GM19468 (cell line): ENCODE results near the gene HMGA1.
A peak's percentile ranks its signal among the peaks of the same experiment; 100 is the strongest.

ENCODE experiments used
- ATAC-seq: cut with Tn5 transposase; IDR thresholded peaks from one replicate; pipeline ENCODE4 v1.9.1; 2021; ENCODE audit warnings: mild to moderate bottlenecking, moderate library complexity, moderate number of reproducible peaks; ENCODE audit not compliant: unreplicated experiment; ENCODE audit errors: extremely low read depth

Gene HMGA1

DNA sequence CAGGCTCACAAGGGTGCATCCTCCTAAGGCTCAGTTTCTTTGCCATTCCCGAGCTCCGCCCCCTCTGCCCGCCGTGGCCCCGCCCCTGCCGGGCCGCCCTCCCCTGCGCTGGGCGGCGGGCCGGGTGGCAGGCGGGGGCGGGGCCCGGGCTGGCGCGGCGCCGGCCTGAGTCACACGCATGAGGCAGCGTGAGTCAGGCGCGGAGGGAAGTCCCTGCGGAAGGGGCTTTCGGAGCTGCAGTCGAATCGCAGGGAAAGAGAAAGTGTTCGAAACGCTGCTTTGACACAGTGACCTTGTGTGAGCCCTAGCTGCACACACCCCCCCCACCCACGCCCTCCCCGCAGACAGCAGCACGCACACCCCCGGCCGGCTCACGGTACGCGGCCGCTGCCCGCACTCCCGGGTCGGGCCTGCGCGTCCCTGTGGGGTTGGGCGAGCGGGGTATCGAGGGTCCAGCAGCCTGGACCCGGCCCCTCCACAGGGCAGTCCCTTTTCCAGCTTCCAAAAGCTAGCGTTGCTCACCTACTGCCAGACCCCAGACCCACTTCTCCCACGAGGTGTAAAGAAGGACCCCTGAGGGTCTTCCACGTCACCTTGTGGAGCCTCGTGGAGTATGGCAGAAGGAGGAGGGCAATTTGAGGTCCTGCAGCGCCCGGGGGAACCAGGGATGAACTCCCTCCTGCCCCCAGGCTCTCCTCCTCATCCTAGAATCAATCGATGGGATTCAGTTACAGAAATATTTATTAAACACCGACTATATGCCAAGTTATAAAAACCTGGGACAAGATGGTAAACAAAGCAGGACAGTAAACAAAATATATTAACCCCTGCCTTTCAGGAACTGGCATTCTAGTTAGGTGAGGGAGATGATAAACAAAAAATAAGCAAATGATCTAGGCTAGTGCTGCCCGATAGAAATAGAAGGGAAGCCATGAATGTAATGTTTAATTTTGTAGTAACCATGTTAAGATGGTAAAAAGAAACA, 12.4 kb upstream of the HMGA1 start:
- ATAC-seq: peak; percentile 88

DNA sequence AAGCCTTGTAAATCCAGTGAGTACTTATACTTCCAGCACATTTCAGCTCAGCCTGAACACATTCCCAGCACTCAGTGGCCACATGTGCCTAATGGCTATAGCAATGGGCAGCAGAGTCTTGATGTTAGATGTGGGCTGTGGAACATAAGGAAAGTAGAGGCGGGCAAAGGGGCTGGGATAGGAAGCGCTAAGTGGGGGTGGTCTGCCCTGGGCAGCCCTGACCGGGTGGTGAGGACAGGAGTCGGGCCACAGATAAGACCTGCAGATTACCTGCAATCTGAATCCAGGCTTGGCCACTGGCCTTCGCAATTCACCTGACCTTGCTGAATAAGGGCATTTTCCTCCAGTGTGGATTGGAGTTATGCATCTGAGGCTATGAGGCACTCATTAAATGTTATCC, 11.1 kb upstream of the HMGA1 start:
- ATAC-seq: no peak

DNA sequence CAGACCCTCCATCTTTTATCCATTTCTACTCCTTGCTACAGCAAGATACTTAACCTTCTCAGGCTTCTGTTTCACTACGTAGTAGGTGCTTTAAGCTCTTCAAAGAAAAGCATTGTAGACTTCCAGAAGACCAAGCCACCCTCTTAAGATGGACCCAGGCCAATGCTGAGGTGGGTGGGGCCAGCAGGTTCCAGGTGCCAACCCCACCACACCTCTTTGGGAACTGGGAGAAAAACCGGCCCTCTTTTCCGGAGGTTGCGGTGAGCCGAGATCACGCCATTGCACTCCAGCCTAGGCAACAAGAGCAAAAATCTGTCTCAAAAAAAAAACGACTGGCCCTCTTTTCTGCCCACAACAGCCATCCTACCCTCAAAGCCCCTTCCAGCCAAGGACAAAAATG, 10.6 kb upstream of the HMGA1 start:
- no peak for ATAC-seq

DNA sequence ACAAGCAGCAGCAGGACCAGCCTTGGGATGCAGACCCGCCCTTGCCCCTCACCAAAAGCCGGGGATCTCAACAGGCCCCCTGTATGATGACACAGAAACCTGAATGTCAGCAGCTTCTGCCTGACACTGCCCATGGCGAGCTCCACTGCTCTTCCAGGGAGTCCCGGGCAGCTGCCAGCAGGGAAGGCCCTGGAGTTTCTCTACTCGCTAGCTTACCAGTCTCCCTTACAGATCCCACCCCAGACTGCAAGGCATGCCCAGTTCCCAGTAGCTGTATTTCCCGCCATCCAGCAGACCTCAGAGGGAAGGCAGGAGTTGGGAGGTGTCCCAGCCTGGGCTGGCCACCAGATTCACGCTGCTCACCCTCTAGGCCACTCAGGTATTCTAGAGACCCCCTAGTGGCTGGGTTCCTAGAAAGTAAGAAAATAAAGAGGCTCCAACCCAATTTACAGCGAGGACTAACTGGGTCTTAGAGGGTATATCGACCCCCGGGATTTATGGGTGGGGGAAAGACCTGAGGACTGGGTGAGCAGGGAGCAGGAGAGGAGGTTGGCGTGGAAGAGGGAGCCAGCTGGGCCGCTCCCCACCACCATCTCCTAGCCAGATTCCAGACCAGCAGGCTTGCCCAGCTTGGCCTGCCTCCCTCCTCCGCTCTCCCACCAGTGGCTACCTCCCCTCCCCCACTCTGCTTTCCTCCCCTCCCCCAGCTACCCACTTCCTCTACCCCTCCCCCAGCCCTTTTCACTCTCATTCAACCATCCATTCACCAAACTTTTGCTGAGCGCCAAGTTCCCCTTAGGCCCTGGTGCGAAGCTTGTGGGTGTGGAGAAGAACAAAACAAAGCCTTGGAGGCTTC, 9.7 kb upstream of the HMGA1 start:
- ATAC-seq: no peak

DNA sequence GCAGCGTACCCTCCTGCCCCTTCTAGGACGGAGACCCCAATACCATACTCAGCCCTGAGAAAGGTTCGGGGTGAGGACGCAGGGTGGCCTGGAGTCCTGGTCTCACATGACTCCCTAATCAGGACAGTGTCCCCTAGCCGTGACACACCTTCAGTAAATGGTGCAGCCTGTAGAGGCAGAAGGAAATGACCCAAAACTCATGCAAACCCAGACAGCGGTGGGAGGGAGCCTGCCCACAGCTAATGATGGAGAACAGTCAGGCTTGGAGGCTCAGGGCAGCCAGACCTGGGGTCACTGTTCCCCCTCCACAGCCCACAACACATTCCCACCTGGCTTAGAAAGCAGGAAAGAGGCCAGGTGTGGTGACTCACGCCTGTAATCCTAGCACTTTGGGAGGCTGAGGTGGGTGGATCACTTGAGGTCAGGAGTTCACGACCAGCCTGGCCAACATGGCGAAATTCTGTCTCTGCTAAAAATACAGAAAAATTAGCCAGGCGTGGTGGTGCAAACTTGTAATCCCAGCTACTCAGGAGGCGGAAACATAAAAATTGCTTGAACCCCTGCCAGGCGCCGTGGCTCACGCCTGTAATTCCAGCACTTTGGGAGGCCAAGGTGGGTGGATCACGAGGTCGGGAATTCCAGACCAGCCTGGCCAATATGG, 8.8 kb upstream of the HMGA1 start:
- no peak for ATAC-seq

DNA sequence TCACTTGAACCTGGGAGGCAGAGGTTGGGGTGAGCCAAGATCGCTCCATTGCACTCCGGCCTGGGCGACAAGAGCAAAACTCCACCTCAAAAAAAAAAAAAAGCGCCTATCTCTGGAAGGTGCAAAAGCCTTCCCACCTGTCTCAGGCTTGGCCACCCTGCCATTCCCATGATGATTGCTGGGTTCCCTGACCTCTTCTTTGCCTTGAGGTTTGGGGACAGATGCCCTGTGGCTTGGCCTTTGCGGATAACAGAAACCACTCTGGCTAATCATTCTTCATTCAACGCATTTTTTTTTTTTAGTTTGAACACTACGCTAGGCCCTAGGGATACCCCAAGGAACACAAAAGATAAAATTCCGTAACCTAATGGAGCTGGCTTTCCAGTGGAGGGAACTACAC, 6.8 kb upstream of the HMGA1 start:
- no peak for ATAC-seq

DNA sequence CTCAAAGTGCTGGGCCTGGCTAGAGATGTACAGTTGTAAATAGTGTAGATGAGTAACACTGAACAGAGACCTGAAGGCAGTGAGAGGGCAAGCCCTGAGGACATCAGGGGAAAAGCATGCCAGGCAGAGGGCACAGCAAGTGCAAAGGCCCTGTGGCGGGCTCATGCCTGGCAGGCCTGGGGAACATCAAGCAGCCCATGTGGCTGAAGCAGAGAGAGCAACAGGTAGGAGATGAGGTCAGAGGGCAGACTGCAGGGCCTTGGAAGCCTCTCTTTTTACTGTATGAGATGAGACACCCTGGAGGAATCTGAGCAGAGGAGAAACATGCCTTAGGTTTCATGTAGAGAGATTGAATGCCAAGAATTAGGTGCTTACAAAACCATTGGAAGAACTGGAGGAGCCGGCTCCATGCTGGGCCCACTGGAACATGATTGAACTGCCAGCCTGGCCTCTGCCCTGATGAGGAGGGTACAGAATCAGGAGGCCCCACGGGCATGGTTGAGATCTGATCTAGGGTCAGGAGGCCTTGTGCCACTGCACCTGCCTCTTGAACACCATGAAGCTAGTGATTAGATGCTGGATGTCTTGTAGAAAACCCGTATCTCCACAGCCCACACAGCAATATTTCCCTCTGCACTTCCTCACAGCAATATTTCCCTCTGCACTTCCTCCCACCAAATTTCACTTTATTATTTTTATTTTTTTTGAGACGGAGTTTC, 5.9 kb upstream of the HMGA1 start:
- no peak for ATAC-seq

DNA sequence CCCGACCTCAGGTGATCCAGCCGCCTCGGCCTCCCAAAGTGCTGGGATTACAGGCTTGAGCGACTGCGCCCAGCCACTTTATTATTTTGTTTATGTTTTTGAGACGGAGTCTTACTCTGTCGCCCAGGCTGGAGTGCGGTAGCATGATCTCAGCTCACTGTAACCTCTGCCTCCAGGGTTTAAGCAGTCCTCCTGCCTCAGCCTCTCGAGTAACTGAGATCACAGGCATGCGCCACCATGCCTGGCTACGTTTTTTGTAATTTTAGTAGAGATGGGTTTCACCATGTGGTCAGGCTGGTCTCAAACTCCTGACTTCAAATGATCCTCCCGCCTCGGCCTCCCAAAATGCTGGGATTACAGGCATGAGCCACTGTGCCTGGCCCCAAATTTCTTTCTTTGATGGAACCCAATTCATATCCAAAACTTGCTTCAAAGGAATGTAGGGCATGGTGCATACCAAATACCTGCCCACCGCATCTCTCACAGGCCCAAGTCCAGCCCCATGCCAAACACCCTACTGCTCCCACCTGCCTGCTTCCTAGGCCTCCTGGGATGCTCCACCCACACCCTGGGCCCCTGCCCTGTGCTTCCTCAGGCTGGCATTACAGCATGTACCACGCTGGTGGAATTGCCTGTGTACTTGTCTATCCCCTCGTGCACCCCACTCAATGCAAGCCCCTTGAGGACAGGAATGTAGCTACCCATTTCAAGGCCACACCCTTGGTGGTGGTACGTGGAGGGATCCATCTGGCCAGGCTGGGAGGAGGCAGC, 4.9 kb upstream of the HMGA1 start:
- no peak for ATAC-seq

DNA sequence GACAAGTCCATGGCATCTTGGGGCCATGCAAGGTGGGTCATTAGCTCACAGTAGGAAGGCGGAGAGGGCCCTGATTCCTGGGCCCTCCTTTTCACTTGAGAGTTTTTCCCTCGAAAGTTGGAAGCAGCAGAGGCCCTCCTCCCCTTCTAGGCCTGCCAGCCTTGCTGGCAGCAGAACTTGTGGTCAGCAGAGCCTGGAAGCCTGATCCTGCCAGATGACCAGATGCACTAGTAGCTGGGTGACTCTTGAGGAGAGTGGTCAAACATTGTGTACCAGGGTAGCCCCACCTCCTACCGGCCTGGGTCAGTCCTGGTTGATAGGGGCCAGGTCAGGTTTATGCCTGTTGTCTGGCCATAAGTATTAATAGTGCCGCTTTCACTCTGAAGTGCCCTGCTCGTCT, 3.8 kb upstream of the HMGA1 start:
- no peak for ATAC-seq

DNA sequence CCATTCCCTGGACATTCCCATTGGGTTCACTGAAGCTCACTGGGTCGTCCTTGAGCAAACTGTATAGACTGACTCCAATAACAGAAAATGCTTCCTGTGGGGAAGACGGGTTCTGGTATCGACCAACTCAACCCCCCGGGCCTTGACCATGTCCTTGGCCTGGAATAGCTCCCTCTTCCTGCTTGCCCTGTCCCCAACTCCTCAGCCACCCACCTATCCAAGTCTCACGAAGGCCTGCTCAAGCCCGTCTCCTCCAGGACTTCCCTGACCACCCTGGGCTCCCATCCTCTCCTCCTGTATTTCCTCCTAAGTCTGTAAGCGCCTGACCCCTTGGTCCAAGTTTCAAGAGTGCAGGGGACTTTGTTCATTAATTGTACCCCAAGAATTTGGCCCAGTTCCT, 2.8 kb upstream of the HMGA1 start:
- ATAC-seq: no peak

DNA sequence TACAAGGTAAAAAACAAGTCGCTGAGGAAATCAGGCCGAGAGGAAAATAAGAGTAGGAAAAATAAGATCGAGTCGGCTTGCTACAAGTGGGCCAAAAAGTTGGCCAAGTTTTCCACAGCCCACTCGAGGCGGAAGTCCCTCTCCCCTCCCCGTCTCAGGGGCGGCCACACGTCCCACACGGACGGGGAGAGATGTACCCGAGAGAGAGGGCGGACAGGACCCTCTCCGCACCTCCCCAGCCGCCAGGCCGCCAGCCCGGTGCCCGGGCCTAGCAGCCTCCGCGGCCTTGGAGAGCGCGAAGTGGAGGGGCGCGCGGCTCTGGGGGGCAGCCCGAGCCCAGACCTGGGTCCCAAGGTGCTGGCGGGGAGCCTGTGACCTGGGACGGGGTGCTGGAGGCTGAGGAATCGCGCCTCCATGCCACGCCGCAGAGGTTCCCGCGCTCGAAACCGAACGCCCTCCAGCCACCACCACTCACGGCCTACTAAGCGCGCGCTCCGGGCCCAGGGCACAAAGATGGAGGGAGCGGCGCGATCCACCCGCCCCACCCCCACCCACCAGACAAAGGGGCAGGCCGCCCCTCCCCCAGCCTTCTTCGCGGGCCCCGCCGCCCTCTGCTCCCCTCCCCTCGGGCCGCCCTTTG, 1.9 kb upstream of the HMGA1 start:
- no peak for ATAC-seq

DNA sequence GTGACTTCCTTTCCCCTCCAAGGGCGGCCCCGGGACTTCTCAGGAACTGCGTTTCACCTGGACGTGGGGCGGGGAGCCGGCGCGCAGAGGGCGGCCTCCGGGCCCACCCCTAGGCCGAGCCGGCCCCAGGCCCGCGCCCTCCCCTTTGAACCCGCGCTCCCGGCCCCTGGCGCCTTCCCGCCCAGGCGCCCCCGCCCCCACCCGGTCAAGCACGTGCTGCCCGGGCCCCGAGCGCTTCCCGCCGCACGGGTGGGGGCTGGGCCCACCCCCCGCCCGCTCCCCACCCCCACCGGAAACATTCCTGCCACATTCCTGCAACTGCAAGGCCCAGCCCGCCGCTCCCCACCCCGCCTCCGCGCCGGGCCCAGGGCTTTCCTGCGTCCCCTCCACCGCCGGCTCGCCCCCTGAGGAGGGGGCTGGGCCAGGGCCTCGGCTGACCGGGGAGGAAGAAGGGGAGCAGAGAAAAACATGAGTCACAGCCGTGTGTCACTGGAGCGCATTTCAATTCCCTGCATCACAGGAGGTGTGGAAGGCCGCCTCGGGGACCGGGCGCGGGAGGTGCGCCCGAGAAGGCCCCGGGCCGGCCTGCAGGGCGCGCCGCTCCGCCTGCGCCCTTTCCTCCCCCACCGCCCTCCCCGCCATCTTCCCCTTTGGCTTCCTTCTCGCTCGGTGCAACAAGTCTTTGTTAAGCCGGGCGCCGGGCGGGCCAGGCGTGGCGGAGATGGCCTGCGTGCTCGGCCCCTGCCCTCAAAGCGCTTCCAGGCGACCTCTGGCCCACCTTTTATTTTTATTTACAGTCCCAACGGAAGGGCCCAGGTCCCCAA, 1.2 kb upstream of the HMGA1 start:
- ATAC-seq: no peak

DNA sequence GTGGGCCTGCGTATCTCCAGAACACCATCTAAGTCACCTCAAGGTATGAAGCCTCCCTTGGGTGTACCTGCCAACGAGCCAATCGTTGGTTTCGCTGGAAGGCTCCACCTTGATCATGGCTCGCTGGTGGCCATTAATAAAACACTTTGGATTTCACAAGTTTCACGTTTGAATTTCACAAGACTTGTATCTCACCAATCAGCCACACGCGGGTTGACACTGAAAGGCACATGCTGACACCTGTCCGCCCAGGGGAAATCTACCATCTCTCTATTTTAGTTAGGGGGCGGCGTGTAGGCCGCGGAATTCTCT, 586 bp upstream of the HMGA1 start:
- no peak for ATAC-seq

DNA sequence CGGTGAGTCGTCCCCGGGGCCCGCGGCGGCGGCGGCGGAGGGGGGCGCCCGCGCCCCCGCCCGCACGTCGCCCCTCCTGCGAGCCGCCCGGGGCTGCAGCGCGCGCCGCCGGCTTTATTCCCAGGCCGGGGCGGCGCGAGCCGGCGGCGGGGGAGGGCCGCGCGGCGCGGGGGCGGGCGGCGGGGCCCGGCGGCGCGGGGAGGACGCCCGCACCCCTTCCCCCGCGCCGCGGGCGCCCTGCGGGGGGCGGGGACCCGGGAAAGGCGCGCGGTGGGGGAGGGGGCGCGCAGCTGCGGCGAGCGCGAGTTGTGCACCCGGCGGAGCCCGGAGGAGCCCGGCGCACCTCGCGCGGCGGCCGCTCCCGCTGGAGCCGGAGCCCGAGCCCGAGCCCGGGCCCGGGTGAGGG, 646 bp downstream of the HMGA1 start:
- ATAC-seq: peak; percentile 5

DNA sequence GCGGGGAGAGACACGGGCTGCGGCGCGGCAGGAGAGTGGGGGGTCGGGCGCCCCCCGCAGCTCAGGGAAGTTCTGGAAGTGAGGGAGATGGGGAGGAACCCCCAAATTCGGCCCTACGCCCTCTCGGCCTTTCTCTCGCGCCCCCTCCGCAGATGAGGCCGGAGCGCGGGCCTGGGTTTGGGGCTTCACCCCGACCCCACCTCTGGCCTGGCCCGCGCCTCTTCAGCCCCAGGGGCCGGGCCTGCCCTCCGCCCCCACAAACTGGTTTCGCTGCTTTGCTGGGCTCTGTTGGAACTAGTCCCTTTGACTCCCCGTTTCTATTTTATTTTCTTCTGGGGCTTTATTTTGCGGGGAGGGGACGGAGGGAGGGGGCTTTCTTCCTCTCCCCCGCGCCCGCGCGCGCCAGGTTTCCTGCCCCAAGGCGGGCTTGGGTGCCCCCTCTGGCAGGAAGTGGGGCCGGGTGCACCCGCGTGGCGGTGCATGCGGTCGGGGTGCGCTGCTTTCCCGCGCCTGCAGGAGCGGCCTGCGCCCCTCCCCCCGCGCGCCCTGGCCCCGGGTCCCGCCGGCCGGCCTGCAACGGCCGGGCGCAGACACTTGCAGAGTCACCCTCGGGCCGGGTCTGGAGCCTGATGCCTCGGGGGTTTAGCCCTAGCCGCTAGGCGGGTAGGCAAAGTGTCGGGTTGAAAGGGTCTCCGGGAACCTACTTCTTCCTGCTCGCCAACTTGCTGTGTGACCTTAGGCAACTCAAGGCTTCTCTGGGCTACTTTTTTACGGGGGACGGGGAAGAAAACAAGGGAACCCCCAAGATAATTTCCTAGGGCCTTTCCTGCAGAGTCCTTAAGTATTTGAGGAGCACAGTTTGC, 1.3 kb downstream of the HMGA1 start:
- ATAC-seq: no peak

DNA sequence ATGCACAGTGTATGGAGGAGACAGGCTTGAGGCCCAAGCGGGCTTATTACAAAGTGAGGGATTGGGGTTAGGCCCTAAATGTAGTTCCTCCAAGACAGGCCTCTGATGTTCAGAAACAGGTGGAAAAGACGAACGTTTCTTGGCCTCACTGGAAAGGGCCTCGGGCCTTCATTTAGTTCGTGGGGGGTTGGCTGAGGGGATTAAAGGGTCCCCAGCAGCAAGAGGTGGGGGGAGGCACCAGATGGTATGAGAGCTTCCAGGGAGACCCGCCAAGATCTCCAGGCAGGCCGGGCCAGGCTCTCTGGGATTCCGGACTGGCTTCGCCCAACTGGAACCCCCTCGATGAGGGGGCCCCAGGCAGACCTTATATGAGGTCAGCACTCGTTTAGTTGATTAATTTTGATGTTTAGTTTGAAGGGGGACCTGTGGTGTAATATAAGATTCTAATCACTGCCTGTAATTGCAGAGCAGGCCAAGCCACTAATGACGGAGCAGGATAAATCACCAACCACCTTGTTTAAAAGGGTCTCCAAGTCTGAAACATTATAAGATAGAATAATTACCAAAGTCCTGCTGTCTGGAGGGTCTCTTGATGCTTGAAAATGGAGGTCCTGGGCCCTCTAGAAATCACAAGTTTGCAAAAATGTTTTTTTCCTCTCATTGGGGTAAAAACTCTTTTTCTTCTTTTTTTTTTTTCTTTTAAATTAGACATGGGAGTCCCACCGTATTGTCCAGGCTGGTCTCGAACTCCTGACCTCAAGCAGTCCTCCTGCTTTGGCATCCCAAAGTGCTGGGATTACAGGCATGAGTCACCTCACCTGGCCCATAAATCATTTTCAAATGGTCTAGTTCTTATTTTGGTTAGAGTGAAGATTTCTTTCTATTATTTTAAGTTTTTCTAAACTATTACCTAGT, 2.2 kb downstream of the HMGA1 start:
- no peak for ATAC-seq
